ENCODE data around the gene ZG16. TPM values are rescaled to one million over a fixed set of nuclear protein-coding genes. Genes with fewer than 3 reads are reported as not detected.

ZG16 gene
- total RNA-seq, 2 experiments from 2014 or later, result not detected

GRCh38 chr16:29818082-29818481 lies 40.0 kb downstream of the ZG16 start:
- DNase-seq, result no peak
- H3K36me3 Mint-ChIP-seq, result peaks cover 38% of the 10 kb centered on the region
- H3K27me3 Mint-ChIP-seq, result no peaks in the 10 kb centered on the region
- CTCF ChIA-PET, result interaction anchor here (0.9 to 6.7 kb wide), 7 partner anchors 9 to 214 kb away, joined by 3 to 79 read pairs (median 7); partner anchors contain the start of genes KIF22 and MAZ
- POLR2A ChIA-PET, result interaction anchor here (0.9 to 7.9 kb wide), 3 partner anchors 8 to 158 kb away, joined by 3 to 84 read pairs (median 17); partner anchors contain the start of gene MAZ
- intact Hi-C loops (cut with micrococcal nuclease), result no loop called here
- H3K4me3 Mint-ChIP-seq, result peak overlapping the region; percentile 71
- H3K9me3 Mint-ChIP-seq, result no peaks in the 10 kb centered on the region
- peak overlapping the region; percentile 83 for H3K27ac Mint-ChIP-seq
- H3K4me1 Mint-ChIP-seq (ENCODE audit: low read depth), result peaks cover 51% of the 10 kb centered on the region

- Mint-ChIP-seq H3K4me3 (peak overlapping the region; percentile 91), H3K27ac (peak overlapping the region; percentile 98), H3K4me1 (ENCODE audit: low read depth) (peaks cover 56% of the 10 kb centered on the region), H3K9me3 (no peaks in the 10 kb centered on the region), H3K36me3 (peaks cover 38% of the 10 kb centered on the region), H3K27me3 (no peaks in the 10 kb centered on the region)
- intact Hi-C loops (cut with micrococcal nuclease), result no loop called here
- POLR2A ChIA-PET, result interaction anchor here (1.1 to 7.9 kb wide), 4 partner anchors 9 to 29 kb away, joined by 3 to 84 read pairs (median 6); partner anchors contain the start of gene MAZ
- DNase-seq, result no peak
- CTCF ChIA-PET, result interaction anchor here (0.7 to 6.7 kb wide), 9 partner anchors 12 to 233 kb away, joined by 3 to 79 read pairs (median 5); partner anchors contain the start of gene MAZ
Observed at GRCh38 chr16:29819506-29819905, 41.5 kb downstream of the ZG16 start.

GRCh38 chr16:29820271-29820701 lies 42.2 kb downstream of the ZG16 start, which contains the start of gene MVP:
TSS of gene MVP (plus strand) at chr16:29820462. CDS start at chr16:29830550, 10,088 bp downstream.
- Mint-ChIP-seq H3K9me3 (no peaks in the 10 kb centered on the region), H3K27me3 (no peaks in the 10 kb centered on the region), H3K36me3 (peaks cover 38% of the 10 kb centered on the region), H3K4me1 (ENCODE audit: low read depth) (peaks cover 57% of the 10 kb centered on the region), H3K4me3 (peak within 1 kb of the TSS; percentile 91), H3K27ac (peak within 1 kb of the TSS; percentile 98)
- intact Hi-C loops (cut with micrococcal nuclease), result loop anchor here (1.0 to 10.0 kb wide), 5 partner anchors 29 to 995 kb away; partner anchors contain the start of genes ATXN2L, CDIPT, MYL11 and TBC1D10B
- peak; percentile 77 for DNase-seq
- ChIA-PET POLR2A (interaction anchor here (0.8 to 7.9 kb wide), 5 partner anchors 8 to 28 kb away, joined by 3 to 84 read pairs (median 4); partner anchors contain the start of gene MAZ), CTCF (interaction anchor here (0.7 to 6.7 kb wide), 12 partner anchors 12 to 233 kb away, joined by 3 to 79 read pairs (median 4); partner anchors contain the start of genes KIF22 and MAZ)

GRCh38 chr16:29820730-29821642 lies 42.9 kb downstream of the ZG16 start:
- no peaks in the 10 kb centered on the region for H3K9me3 Mint-ChIP-seq
- CTCF ChIA-PET, result interaction anchor here (0.8 to 6.7 kb wide), 8 partner anchors 13 to 232 kb away, joined by 3 to 79 read pairs (median 6); partner anchors contain the start of genes KIF22 and MAZ
- peaks cover 61% of the 10 kb centered on the region for H3K4me1 Mint-ChIP-seq (ENCODE audit: low read depth)
- H3K27me3 Mint-ChIP-seq, result no peaks in the 10 kb centered on the region
- peak; percentile 79 for DNase-seq
- peaks cover 35% of the 10 kb centered on the region for H3K36me3 Mint-ChIP-seq
- POLR2A ChIA-PET, result interaction anchor here (0.8 to 7.9 kb wide), 6 partner anchors 13 to 174 kb away, joined by 3 to 84 read pairs (median 4); partner anchors contain the start of genes HIRIP3 and MAZ
- intact Hi-C loops (cut with micrococcal nuclease), result loop anchor here (1.0 to 10.0 kb wide), 5 partner anchors 28 to 996 kb away; partner anchors contain the start of genes ATXN2L, CDIPT, MYL11 and TBC1D10B
- peak overlapping the region; percentile 98 for H3K27ac Mint-ChIP-seq
- peak overlapping the region; percentile 91 for H3K4me3 Mint-ChIP-seq

GRCh38 chr16:29821643-29822115 lies 43.6 kb downstream of the ZG16 start:
- H3K4me3 Mint-ChIP-seq, result peak overlapping the region; percentile 91
- DNase-seq, result no peak
- CTCF ChIA-PET, result interaction anchor here (0.6 to 6.7 kb wide), 5 partner anchors 14 to 121 kb away, joined by 3 to 79 read pairs (median 27); partner anchors contain the start of genes KIF22 and MAZ
- H3K27me3 Mint-ChIP-seq, result no peaks in the 10 kb centered on the region
- no peaks in the 10 kb centered on the region for H3K9me3 Mint-ChIP-seq
- H3K4me1 Mint-ChIP-seq (ENCODE audit: low read depth), result peaks cover 68% of the 10 kb centered on the region
- POLR2A ChIA-PET, result interaction anchor here (1.0 to 7.9 kb wide), 4 partner anchors 13 to 173 kb away, joined by 3 to 84 read pairs (median 6); partner anchors contain the start of genes HIRIP3, KIF22 and MAZ
- H3K36me3 Mint-ChIP-seq, result peaks cover 33% of the 10 kb centered on the region
- peak overlapping the region; percentile 98 for H3K27ac Mint-ChIP-seq
- intact Hi-C loops (cut with micrococcal nuclease), result loop anchor here (2.0 to 10.0 kb wide), 4 partner anchors 27 to 997 kb away; partner anchors contain the start of genes ATXN2L, MYL11 and TBC1D10B

GRCh38 chr16:29824589-29825144 lies 46.6 kb downstream of the ZG16 start:
- intact Hi-C loops (cut with micrococcal nuclease), result loop anchor here (2.0 to 10.0 kb wide), 4 partner anchors 14 to 1000 kb away; partner anchors contain the start of genes ATXN2L, ITGAL, MYL11 and TBC1D10B
- Mint-ChIP-seq H3K4me1 (ENCODE audit: low read depth) (peaks cover 68% of the 10 kb centered on the region), H3K4me3 (peak overlapping the region; percentile 59), H3K27ac (peak overlapping the region; percentile 95), H3K9me3 (no peaks in the 10 kb centered on the region), H3K27me3 (no peaks in the 10 kb centered on the region), H3K36me3 (peaks cover 15% of the 10 kb centered on the region)
- POLR2A ChIA-PET, result interaction anchor here (0.8 to 1.7 kb wide), 4 partner anchors 12 to 101 kb away, joined by 3 to 5 read pairs (median 4); partner anchors contain the start of genes KCTD13, KIF22 and PRRT2
- CTCF ChIA-PET, result interaction anchor here (0.6 to 4.6 kb wide), 6 partner anchors 8 to 605 kb away, joined by 3 to 47 read pairs (median 5); partner anchors contain the start of genes DCTPP1 and PAGR1
- DNase-seq, result no peak

- ChIA-PET POLR2A (interaction anchor here (0.6 to 3.1 kb wide), 5 partner anchors 8 to 19 kb away, joined by 3 to 17 read pairs (median 5); partner anchors contain the start of genes PAGR1 and PRRT2), CTCF (interaction anchor here (0.9 to 4.6 kb wide), 5 partner anchors 9 to 207 kb away, joined by 3 to 47 read pairs (median 9); partner anchors contain the start of gene PAGR1)
- DNase-seq, result peak; percentile 72
- H3K4me3 Mint-ChIP-seq, result peak overlapping the region; percentile 59
- H3K36me3 Mint-ChIP-seq, result peaks cover 9% of the 10 kb centered on the region
- no peaks in the 10 kb centered on the region for H3K27me3 Mint-ChIP-seq
- no peaks in the 10 kb centered on the region for H3K9me3 Mint-ChIP-seq
- H3K4me1 Mint-ChIP-seq (ENCODE audit: low read depth), result peaks cover 64% of the 10 kb centered on the region
- intact Hi-C loops (cut with micrococcal nuclease), result loop anchor here (2.0 to 10.0 kb wide), 4 partner anchors 15 to 1001 kb away; partner anchors contain the start of genes ATXN2L, ITGAL, MYL11 and TBC1D10B
- H3K27ac Mint-ChIP-seq, result peak overlapping the region; percentile 95
Observed at GRCh38 chr16:29825145-29826044, 47.3 kb downstream of the ZG16 start.

GRCh38 chr16:29826342-29826695 lies 48.3 kb downstream of the ZG16 start:
- Mint-ChIP-seq H3K27me3 (no peaks in the 10 kb centered on the region), H3K9me3 (no peaks in the 10 kb centered on the region), H3K4me1 (ENCODE audit: low read depth) (peaks cover 69% of the 10 kb centered on the region), H3K27ac (peak overlapping the region; percentile 96), H3K36me3 (peaks cover 8% of the 10 kb centered on the region), H3K4me3 (peak overlapping the region; percentile 70)
- no peak for DNase-seq
- CTCF ChIA-PET, result interaction anchor here (0.6 to 4.6 kb wide), 9 partner anchors 8 to 359 kb away, joined by 3 to 47 read pairs (median 4); partner anchors contain the start of genes PAGR1 and PRRT2
- intact Hi-C loops (cut with micrococcal nuclease), result loop anchor here (5.0 to 10.0 kb wide), 3 partner anchors 548 to 1002 kb away; partner anchors contain the start of genes ATXN2L, ITGAL, MYL11 and TBC1D10B
- POLR2A ChIA-PET, result interaction anchor here (0.7 to 3.1 kb wide), 8 partner anchors 9 to 308 kb away, joined by 3 to 17 read pairs (median 5); partner anchors contain the start of genes KIF22, PAGR1 and PRRT2

- H3K9me3 Mint-ChIP-seq, result no peaks in the 10 kb centered on the region
- CTCF ChIA-PET, result no interaction called here
- H3K27ac Mint-ChIP-seq, result no peak overlapping the region
- no peaks in the 10 kb centered on the region for H3K27me3 Mint-ChIP-seq
- H3K4me1 Mint-ChIP-seq (ENCODE audit: low read depth), result peaks cover 49% of the 10 kb centered on the region
- peaks cover 26% of the 10 kb centered on the region for H3K36me3 Mint-ChIP-seq
- intact Hi-C loops (cut with micrococcal nuclease), result no loop called here
- POLR2A ChIA-PET, result no interaction called here
- no peak overlapping the region for H3K4me3 Mint-ChIP-seq
- no peak for DNase-seq
Observed at GRCh38 chr16:29830774-29831173, 52.7 kb downstream of the ZG16 start.

GRCh38 chr16:29831490-29831889 lies 53.4 kb downstream of the ZG16 start:
- intact Hi-C loops (cut with micrococcal nuclease), result no loop called here
- Mint-ChIP-seq H3K4me1 (ENCODE audit: low read depth) (peaks cover 42% of the 10 kb centered on the region), H3K27me3 (no peaks in the 10 kb centered on the region), H3K27ac (no peak overlapping the region), H3K9me3 (no peaks in the 10 kb centered on the region), H3K4me3 (no peak overlapping the region), H3K36me3 (peaks cover 30% of the 10 kb centered on the region)
- DNase-seq, result no peak
- CTCF ChIA-PET, result no interaction called here
- POLR2A ChIA-PET, result no interaction called here
